Mesendoderm (in vitro differentiated cells): ENCODE data around the gene CPNE5.

Experiments
- DNase-seq: peaks from one replicate; pipeline ENCODE4 v3.0.0; 2013
- H2AK5ac ChIP-seq: 2 replicates; pipeline ENCODE4 v1.6.1; 2013; ENCODE audit warnings: low read length, inconsistent platforms
- H2BK120ac ChIP-seq: 2 replicates; pipeline ENCODE4 v1.6.1; 2013; ENCODE audit warnings: low read depth, mild to moderate bottlenecking, low read length, moderate library complexity, mixed read lengths
- H2BK15ac ChIP-seq: replicated peaks from 2 replicates; pipeline ENCODE4 v1.6.1; 2013; ENCODE audit warnings: low read depth, mild to moderate bottlenecking, moderate library complexity
- H2BK5ac ChIP-seq: 2 replicates; pipeline ENCODE4 v1.6.1; 2013; ENCODE audit warnings: low read length, inconsistent platforms
- H3K18ac ChIP-seq: 2 replicates; pipeline ENCODE4 v1.6.1; 2013; ENCODE audit warnings: mild to moderate bottlenecking, low read length, mixed read lengths
- H3K23ac ChIP-seq: one replicate; pipeline ENCODE4 v1.6.1; 2013; ENCODE audit warnings: low read length
- H3K27ac ChIP-seq: 2 replicates; pipeline ENCODE4 v1.5.1; 2013; ENCODE audit warnings: low read depth, mild to moderate bottlenecking, inconsistent platforms, low read length, moderate library complexity
- H3K27me3 ChIP-seq: 2 replicates; pipeline ENCODE4 v1.6.1; 2013; ENCODE audit warnings: low read length, control low read depth, mild to moderate bottlenecking, inconsistent platforms; ENCODE audit not compliant: insufficient read depth, poor library complexity
- H3K36me3 ChIP-seq: 2 replicates; pipeline ENCODE4 v1.6.1; 2013; ENCODE audit warnings: low read length, inconsistent platforms; ENCODE audit not compliant: control insufficient read depth, insufficient read depth
- H3K4ac ChIP-seq: one replicate; pipeline ENCODE4 v1.6.1; 2013; ENCODE audit warnings: low read depth, mild to moderate bottlenecking, low read length, moderate library complexity
- H3K4me1 ChIP-seq: 2 replicates; pipeline ENCODE4 v1.6.1; 2013; ENCODE audit warnings: low read depth, low read length, inconsistent platforms; ENCODE audit not compliant: control insufficient read depth
- H3K4me2 ChIP-seq: 2 replicates; pipeline ENCODE4 v1.6.1; 2013; ENCODE audit warnings: low read length
- H3K4me3 ChIP-seq: 2 replicates; pipeline ENCODE4 v1.5.1; 2013; ENCODE audit warnings: mild to moderate bottlenecking, low read length
- H3K56ac ChIP-seq: one replicate; pipeline ENCODE4 v1.6.1; 2013; ENCODE audit warnings: low read length
- H3K79me1 ChIP-seq: 2 replicates; pipeline ENCODE4 v1.6.1; 2013; ENCODE audit warnings: low read length, inconsistent platforms
- H3K79me2 ChIP-seq: 2 replicates; pipeline ENCODE4 v1.6.1; 2013; ENCODE audit warnings: mild to moderate bottlenecking, low read length; ENCODE audit not compliant: control insufficient read depth, insufficient read depth
- H3K9ac ChIP-seq: 2 replicates; pipeline ENCODE4 v1.6.1; 2013; ENCODE audit warnings: low read length, inconsistent platforms
- H4K5ac ChIP-seq: one replicate; pipeline ENCODE4 v1.6.1; 2013; ENCODE audit warnings: low read length
- H4K8ac ChIP-seq: one replicate; pipeline ENCODE4 v1.6.1; 2013; ENCODE audit warnings: low read depth, mild to moderate bottlenecking, control low read depth, low read length, moderate library complexity
- WGBS: extraction: QIAGEN DNeasy Blood & Tissue Kit; methylation state at CpG from one replicate; pipeline ENCODE4 v1.1.7; 2013; ENCODE audit warnings: low lambda C conversion rate, missing lambda C conversion rate; ENCODE audit not compliant: insufficient coverage; ENCODE audit errors: extremely low coverage; 5-methylcytosine and 5-hydroxymethylcytosine counted together

The CPNE5 gene

GRCh38 chr6:36860126-36860525, 20.9 kb upstream of the CPNE5 start:
- Histone ChIP-seq H3K23ac (no peak overlapping the region), H4K5ac (no peak overlapping the region), H3K27ac (no peak overlapping the region), H3K56ac (no peak overlapping the region), H3K4ac (no peak overlapping the region), H2BK5ac (no peak overlapping the region), H2BK15ac (no peak overlapping the region), H3K18ac (no peak overlapping the region), H2BK120ac (no peak overlapping the region), H3K79me1 (peaks cover 30% of the 10 kb centered on the region), H3K4me2 (no peak overlapping the region), H4K8ac (no peak overlapping the region), H3K9ac (no peak overlapping the region), H3K4me3 (no peak overlapping the region), H2AK5ac (no peak overlapping the region), H3K4me1 (no peaks in the 10 kb centered on the region), H3K79me2 (peaks cover 34% of the 10 kb centered on the region), H3K27me3 (no peaks in the 10 kb centered on the region), H3K36me3 (peaks cover 10% of the 10 kb centered on the region)
- no peak for DNase-seq
- WGBS: no CpG with 5 or more reads among the region's 7 CpGs

GRCh38 chr6:36858407-36858981, 19.2 kb upstream of the CPNE5 start:
- Histone ChIP-seq H3K9ac (no peak overlapping the region), H3K27me3 (no peaks in the 10 kb centered on the region), H2BK120ac (no peak overlapping the region), H3K18ac (no peak overlapping the region), H3K79me2 (peaks cover 20% of the 10 kb centered on the region), H3K56ac (no peak overlapping the region), H4K8ac (no peak overlapping the region), H3K4me1 (no peaks in the 10 kb centered on the region), H3K4me3 (no peak overlapping the region), H2BK15ac (no peak overlapping the region), H3K23ac (no peak overlapping the region), H3K4ac (no peak overlapping the region), H4K5ac (no peak overlapping the region), H3K4me2 (no peak overlapping the region), H3K27ac (peak overlapping the region; percentile 31), H2BK5ac (no peak overlapping the region), H2AK5ac (no peak overlapping the region), H3K36me3 (peaks cover 5% of the 10 kb centered on the region), H3K79me1 (peaks cover 15% of the 10 kb centered on the region)
- no CpG with 5 or more reads among the region's 6 CpGs for WGBS
- DNase-seq: peak; percentile 63

GRCh38 chr6:36857325-36857724, 18.1 kb upstream of the CPNE5 start:
- Histone ChIP-seq H3K27ac (no peak overlapping the region), H2BK5ac (no peak overlapping the region), H3K79me2 (peaks cover 11% of the 10 kb centered on the region), H4K8ac (no peak overlapping the region), H2BK15ac (no peak overlapping the region), H3K27me3 (no peaks in the 10 kb centered on the region), H3K4me2 (no peak overlapping the region), H3K18ac (no peak overlapping the region), H3K36me3 (peaks cover 5% of the 10 kb centered on the region), H2AK5ac (no peak overlapping the region), H3K4me3 (no peak overlapping the region), H3K79me1 (peaks cover 9% of the 10 kb centered on the region), H4K5ac (no peak overlapping the region), H3K56ac (no peak overlapping the region), H2BK120ac (no peak overlapping the region), H3K9ac (no peak overlapping the region), H3K23ac (no peak overlapping the region), H3K4ac (no peak overlapping the region), H3K4me1 (no peaks in the 10 kb centered on the region)
- WGBS: no CpG with 5 or more reads among the region's 4 CpGs
- DNase-seq: no peak

GRCh38 chr6:36856277-36856676, 17.0 kb upstream of the CPNE5 start:
- H4K5ac ChIP-seq: no peak overlapping the region
- H3K27me3 ChIP-seq: no peaks in the 10 kb centered on the region
- no peak for DNase-seq
- no peak overlapping the region for H3K4me2 ChIP-seq
- no peak overlapping the region for H4K8ac ChIP-seq
- peaks cover 9% of the 10 kb centered on the region for H3K79me2 ChIP-seq
- H3K4ac ChIP-seq: no peak overlapping the region
- H2BK5ac ChIP-seq: no peak overlapping the region
- WGBS: no CpG with 5 or more reads among the region's 8 CpGs
- H3K79me1 ChIP-seq: peaks cover 8% of the 10 kb centered on the region
- H2BK120ac ChIP-seq: no peak overlapping the region
- no peak overlapping the region for H2BK15ac ChIP-seq
- H3K4me3 ChIP-seq: no peak overlapping the region
- H3K23ac ChIP-seq: no peak overlapping the region
- peaks cover 5% of the 10 kb centered on the region for H3K36me3 ChIP-seq
- H3K18ac ChIP-seq: no peak overlapping the region
- H3K56ac ChIP-seq: no peak overlapping the region
- H3K4me1 ChIP-seq: no peaks in the 10 kb centered on the region
- H3K9ac ChIP-seq: no peak overlapping the region
- no peak overlapping the region for H2AK5ac ChIP-seq
- no peak overlapping the region for H3K27ac ChIP-seq

GRCh38 chr6:36855750-36856149, 16.5 kb upstream of the CPNE5 start:
- H3K36me3 ChIP-seq: peaks cover 4% of the 10 kb centered on the region

GRCh38 chr6:36853325-36853724, 14.1 kb upstream of the CPNE5 start:
- DNase-seq: no peak
- peaks cover 4% of the 10 kb centered on the region for H3K4me1 ChIP-seq
- no peak overlapping the region for H2BK5ac ChIP-seq
- no peak overlapping the region for H3K18ac ChIP-seq
- no peak overlapping the region for H3K27ac ChIP-seq
- peaks cover 4% of the 10 kb centered on the region for H3K79me1 ChIP-seq
- WGBS: no CpG with 5 or more reads among the region's 5 CpGs
- no peak overlapping the region for H2AK5ac ChIP-seq
- no peak overlapping the region for H3K9ac ChIP-seq
- no peak overlapping the region for H2BK15ac ChIP-seq
- no peak overlapping the region for H3K23ac ChIP-seq
- no peak overlapping the region for H3K4me2 ChIP-seq
- no peak overlapping the region for H4K5ac ChIP-seq
- no peaks in the 10 kb centered on the region for H3K79me2 ChIP-seq
- H2BK120ac ChIP-seq: no peak overlapping the region
- H3K56ac ChIP-seq: no peak overlapping the region
- no peak overlapping the region for H3K4ac ChIP-seq
- H4K8ac ChIP-seq: no peak overlapping the region
- peaks cover 4% of the 10 kb centered on the region for H3K36me3 ChIP-seq
- H3K27me3 ChIP-seq: no peaks in the 10 kb centered on the region
- no peak overlapping the region for H3K4me3 ChIP-seq

More at GRCh38 chr6:36855750-36856149, 16.5 kb upstream of the CPNE5 start:
- H3K18ac ChIP-seq: no peak overlapping the region
- no CpG with 5 or more reads among the region's 10 CpGs for WGBS
- no peak overlapping the region for H3K23ac ChIP-seq
- H3K9ac ChIP-seq: no peak overlapping the region
- no peak overlapping the region for H3K4me3 ChIP-seq
- H3K4me1 ChIP-seq: no peaks in the 10 kb centered on the region
- H3K4ac ChIP-seq: no peak overlapping the region
- no peak for DNase-seq
- H4K5ac ChIP-seq: no peak overlapping the region
- H2AK5ac ChIP-seq: no peak overlapping the region
- no peak overlapping the region for H3K56ac ChIP-seq
- peaks cover 4% of the 10 kb centered on the region for H3K79me1 ChIP-seq
- H2BK15ac ChIP-seq: no peak overlapping the region
- H3K27me3 ChIP-seq: no peaks in the 10 kb centered on the region
- H4K8ac ChIP-seq: no peak overlapping the region
- no peak overlapping the region for H2BK120ac ChIP-seq
- no peak overlapping the region for H3K27ac ChIP-seq
- no peak overlapping the region for H3K4me2 ChIP-seq
- H3K79me2 ChIP-seq: peaks cover 6% of the 10 kb centered on the region
- H2BK5ac ChIP-seq: no peak overlapping the region
